HPDE6-E6E7 (cell line): ENCODE results near the gene PTPRG.

Source experiments
- DNase-seq: peaks from one replicate; pipeline ENCODE4 v3.0.0; 2011; ENCODE audit warnings: missing footprints; ENCODE audit errors: extremely low spot score

The PTPRG gene

DNA sequence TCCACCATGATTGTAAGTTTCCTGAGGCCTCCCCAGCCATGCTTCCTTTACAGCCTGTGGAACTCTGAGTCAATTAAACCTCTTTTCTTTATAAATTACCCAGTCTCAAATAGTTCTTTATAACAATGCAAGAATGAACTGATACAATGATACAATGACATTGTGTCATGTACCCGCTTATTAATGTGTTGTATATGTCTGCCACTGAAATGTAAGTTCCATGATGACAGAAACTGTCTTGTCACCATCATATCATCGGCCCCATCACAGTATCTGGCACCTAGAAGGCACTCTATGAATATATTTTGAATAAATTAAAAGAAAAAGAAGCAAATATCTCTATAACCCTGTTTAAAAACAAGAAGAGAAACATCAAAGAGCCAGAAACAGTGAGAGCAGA is 782.4 kb downstream of the PTPRG start:
- DNase-seq = no peak
